Activated T-helper 9 cell treated with anti-CD3 and anti-CD28 coated beads, Interleukin-2, amount 50 U/mL, for 16 hours (primary cell): ENCODE measurements around the gene COL25A1.

Source experiments
- DNase-seq: peaks from one replicate; pipeline ENCODE4 v3.0.0-alpha.2; 2020; ENCODE audit warnings: low read depth

COL25A1 gene

GRCh38 chr4:108852691-108853090 lies 449.8 kb downstream of the COL25A1 start:
- no peak for DNase-seq

- DNase-seq, result no peak
Measured at GRCh38 chr4:108851366-108851765, 451.1 kb downstream of the COL25A1 start.

GRCh38 chr4:108850219-108850649 lies 452.2 kb downstream of the COL25A1 start:
- DNase-seq, result no peak

GRCh38 chr4:108849611-108850168 lies 452.8 kb downstream of the COL25A1 start:
- no peak for DNase-seq

- DNase-seq, result no peak
Measured at GRCh38 chr4:108846568-108846967, 455.9 kb downstream of the COL25A1 start.

GRCh38 chr4:108840426-108840975 lies 462.0 kb downstream of the COL25A1 start:
- no peak for DNase-seq

- DNase-seq, result no peak
Measured at GRCh38 chr4:108839333-108839732, 463.1 kb downstream of the COL25A1 start.

GRCh38 chr4:108838451-108838850 lies 464.0 kb downstream of the COL25A1 start:
- no peak for DNase-seq

- DNase-seq, result no peak
Measured at GRCh38 chr4:108834835-108835384, 467.5 kb downstream of the COL25A1 start.

- no peak for DNase-seq
Measured at GRCh38 chr4:108834166-108834834, 468.2 kb downstream of the COL25A1 start.

- DNase-seq, result no peak
Measured at GRCh38 chr4:108833046-108833445, 469.4 kb downstream of the COL25A1 start.

- no peak for DNase-seq
Measured at GRCh38 chr4:108831886-108832285, 470.6 kb downstream of the COL25A1 start.

- DNase-seq, result no peak
Measured at GRCh38 chr4:108831291-108831690, 471.2 kb downstream of the COL25A1 start.

GRCh38 chr4:108830509-108831244 lies 471.8 kb downstream of the COL25A1 start:
- no peak for DNase-seq

GRCh38 chr4:108829966-108830492 lies 472.4 kb downstream of the COL25A1 start:
- DNase-seq, result no peak

GRCh38 chr4:108828620-108829019 lies 473.8 kb downstream of the COL25A1 start:
- DNase-seq, result no peak

GRCh38 chr4:108825737-108826136 lies 476.7 kb downstream of the COL25A1 start:
- DNase-seq, result no peak

GRCh38 chr4:108821351-108821930 lies 481.0 kb downstream of the COL25A1 start:
- no peak for DNase-seq

GRCh38 chr4:108820492-108821350 lies 481.7 kb downstream of the COL25A1 start:
- DNase-seq, result no peak

GRCh38 chr4:108814326-108814725 lies 488.1 kb downstream of the COL25A1 start:
- DNase-seq, result no peak

- no peak for DNase-seq
Measured at GRCh38 chr4:108813261-108813660, 489.2 kb downstream of the COL25A1 start.
